Lower leg skin (tissue), 3 donors: ENCODE results near the gene HS3ST6.

Source experiments
- CTCF ChIP-seq, 3 donors: fragments of 450-650 bp; IDR thresholded peaks; one replicate each; pipeline ENCODE4 v1.5.1; 2016; ENCODE audit warnings: antibody characterized with exemption in 3 of 3, mild to moderate bottlenecking in 3 of 3, moderate library complexity in 2 of 3
- POLR2A ChIP-seq, 2 donors: fragments of 450-650 bp; IDR thresholded peaks; one replicate each; pipeline ENCODE4 v1.6.1; 2016 to 2017; ENCODE audit warnings: antibody characterized with exemption in 2 of 2, mild to moderate bottlenecking in 1 of 2, moderate library complexity in 1 of 2

GRCh38 chr16:1900452-1900774 is 17.8 kb downstream of the HS3ST6 start:
- no peak for TF ChIP-seq CTCF (IDR thresholded peaks at IDR 0.05)
- TF ChIP-seq POLR2A (IDR thresholded peaks at IDR 0.05): no peak
